Neural progenitor cell (in vitro differentiated cells): ENCODE data around the gene TEX54.

Experiments
- CTCF ChIP-seq: fragments of 200-600 bp; sonication (generic); IDR thresholded peaks from 2 replicates; pipeline ENCODE4 v1.5.1; 2017; ENCODE audit warnings: antibody characterized with exemption, mild to moderate bottlenecking
- EZH2 ChIP-seq: fragments of 200-600 bp; sonication (generic); IDR thresholded peaks from 2 replicates; pipeline ENCODE4 v1.6.1; 2017; ENCODE audit warnings: antibody characterized with exemption, mild to moderate bottlenecking, moderate library complexity

GRCh38 chr11:62855571-62856332 lies 23.1 kb upstream of the TEX54 start:
- TF ChIP-seq CTCF: no peak
- TF ChIP-seq EZH2: no peak
